A673 (cell line): Measurements from ENCODE around the gene PJA2.

ENCODE experiments used
- CTCF ChIP-seq: fragments of 300-800, 200-600 bp; sonication (generic); conservative IDR thresholded peaks from 2 replicates; pipeline ENCODE4 v1.5.1; 2017; ENCODE audit warnings: low read depth, mild to moderate bottlenecking, antibody characterized with exemption, low read length, moderate library complexity, mixed read lengths
- EZH2 ChIP-seq: fragments of 200-600 bp; sonication (generic); IDR thresholded peaks from 2 replicates; pipeline ENCODE4 v1.6.1; 2017; ENCODE audit warnings: borderline replicate concordance, low read depth, mild to moderate bottlenecking, mixed read lengths, antibody characterized with exemption, low read length; ENCODE audit not compliant: poor library complexity, severe bottlenecking

GRCh38 chr5:109324351-109324750 is 85.4 kb downstream of the PJA2 start:
- TF ChIP-seq CTCF = no peak
- TF ChIP-seq EZH2 = no peak
